Measurements from ENCODE around the gene RALGPS1. TPM values are rescaled to one million over a fixed set of nuclear protein-coding genes. Genes with fewer than 3 reads are reported as not detected.

Gene RALGPS1
- total RNA-seq, 1 experiment from 2014 or later: 28.5 TPM

DNA sequence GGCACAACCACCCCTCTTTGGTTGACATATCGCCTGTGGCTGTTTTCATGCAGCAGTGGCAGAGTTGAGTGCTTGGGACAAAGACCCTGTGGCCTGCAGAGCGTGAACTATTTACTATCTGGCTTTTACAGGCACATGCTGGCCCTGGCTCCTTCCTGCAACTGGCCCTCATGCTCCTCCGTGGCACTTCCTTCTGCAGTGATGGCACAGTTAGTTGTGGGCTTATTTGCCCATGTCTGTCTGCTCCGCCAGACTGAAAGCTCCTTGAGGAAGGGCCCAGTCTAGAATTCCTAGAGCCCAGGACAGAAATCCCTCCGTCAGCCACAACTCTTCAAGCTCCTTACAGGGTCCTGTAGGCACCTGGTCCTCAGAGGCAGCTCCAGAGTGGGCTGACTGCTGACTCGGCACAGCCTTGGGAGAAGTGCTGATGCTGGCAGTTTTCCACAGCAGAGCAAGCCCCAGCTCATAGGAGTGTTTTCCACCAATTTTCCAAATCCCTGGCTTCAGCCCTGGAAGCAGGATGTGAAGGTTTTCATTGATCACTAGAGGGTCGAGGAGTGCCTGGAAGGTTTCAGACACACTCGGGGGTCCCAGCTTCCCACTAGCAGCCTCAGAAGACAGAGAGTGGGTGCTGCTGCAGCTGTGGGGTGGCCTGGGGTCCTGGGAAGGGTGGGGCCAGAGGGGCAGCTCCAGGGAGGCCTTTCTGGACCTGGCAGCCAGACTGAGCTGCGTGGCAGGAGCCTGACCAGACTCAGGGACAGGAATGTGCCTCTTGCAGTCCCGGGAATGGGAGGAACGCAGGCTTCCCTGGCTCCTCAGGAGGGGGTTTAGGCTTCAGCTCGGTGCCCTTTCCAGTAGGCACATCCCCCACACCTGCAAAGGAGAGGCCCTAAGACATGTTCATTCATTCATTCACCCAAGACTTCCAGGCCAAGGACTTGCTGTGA, 264.4 kb downstream of the RALGPS1 start (continued):
- TF ChIP-seq, protein P1, sequence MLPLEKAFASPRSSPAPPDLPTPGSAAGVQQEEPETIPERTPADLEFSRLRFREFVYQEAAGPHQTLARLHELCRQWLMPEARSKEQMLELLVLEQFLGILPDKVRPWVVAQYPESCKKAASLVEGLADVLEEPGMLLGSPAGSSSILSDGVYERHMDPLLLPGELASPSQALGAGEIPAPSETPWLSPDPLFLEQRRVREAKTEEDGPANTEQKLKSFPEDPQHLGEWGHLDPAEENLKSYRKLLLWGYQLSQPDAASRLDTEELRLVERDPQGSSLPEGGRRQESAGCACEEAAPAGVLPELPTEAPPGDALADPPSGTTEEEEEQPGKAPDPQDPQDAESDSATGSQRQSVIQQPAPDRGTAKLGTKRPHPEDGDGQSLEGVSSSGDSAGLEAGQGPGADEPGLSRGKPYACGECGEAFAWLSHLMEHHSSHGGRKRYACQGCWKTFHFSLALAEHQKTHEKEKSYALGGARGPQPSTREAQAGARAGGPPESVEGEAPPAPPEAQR (CRISPR knock-in tag; IDR thresholded peaks at IDR 0.05): no peak
- TF ChIP-seq CBFB (CRISPR knock-in tag; IDR thresholded peaks at IDR 0.05; ENCODE audit: low read depth): no peak

- ChIA-PET POLR2A (no interaction called here), CTCF (interaction anchor here (0.6 to 1.8 kb wide), 6 partner anchors 15 to 286 kb away, joined by 3 to 8 read pairs (median 4); no protein-coding TSS in a partner anchor)
- Mint-ChIP-seq H3K27ac (no peak overlapping the region), H3K27me3 (ENCODE audit: low read depth) (no peaks in the 10 kb centered on the region; the same call in 1 of the 2 replicates), H3K4me3 (no peak overlapping the region), H3K4me1 (peaks cover 12% of the 10 kb centered on the region), H3K36me3 (no peaks in the 10 kb centered on the region), H3K9me3 (no peaks in the 10 kb centered on the region)
- no peak for TF ChIP-seq FOXJ3 (CRISPR knock-in tag; IDR thresholded peaks at IDR 0.05; ENCODE audit: borderline replicate concordance)
- ATAC-seq (no peak), DNase-seq (ENCODE audit: low spot score) (peak; percentile 5)
These were observed 265.3 kb downstream of the RALGPS1 start for GRCh38 chr9:127179633-127180441.

GRCh38 chr9:127180457-127181314, 266.1 kb downstream of the RALGPS1 start:
- CTCF ChIA-PET: interaction anchor here (0.6 to 0.7 kb wide), 2 partner anchors 8 to 213 kb away, joined by 3 to 7 read pairs; no protein-coding TSS in a partner anchor
- TF ChIP-seq TCF7 (CRISPR knock-in tag; IDR thresholded peaks at IDR 0.05; ENCODE audit: low read depth): no peak
- no peak for TF ChIP-seq NFATC4 (CRISPR knock-in tag; IDR thresholded peaks at IDR 0.05)
- no peaks in the 10 kb centered on the region for H3K36me3 Mint-ChIP-seq
- ATAC-seq (no peak), DNase-seq (ENCODE audit: low spot score) (peak; percentile 5)
- no peaks in the 10 kb centered on the region; the same call in 1 of the 2 replicates for H3K27me3 Mint-ChIP-seq (ENCODE audit: low read depth)
- no peaks in the 10 kb centered on the region for H3K9me3 Mint-ChIP-seq
- no peak overlapping the region for H3K27ac Mint-ChIP-seq
- POLR2A ChIA-PET: no interaction called here
- no peak overlapping the region for H3K4me3 Mint-ChIP-seq
- peaks cover 12% of the 10 kb centered on the region for H3K4me1 Mint-ChIP-seq

GRCh38 chr9:127181315-127181580, 266.7 kb downstream of the RALGPS1 start:
- TF ChIP-seq, protein P2, sequence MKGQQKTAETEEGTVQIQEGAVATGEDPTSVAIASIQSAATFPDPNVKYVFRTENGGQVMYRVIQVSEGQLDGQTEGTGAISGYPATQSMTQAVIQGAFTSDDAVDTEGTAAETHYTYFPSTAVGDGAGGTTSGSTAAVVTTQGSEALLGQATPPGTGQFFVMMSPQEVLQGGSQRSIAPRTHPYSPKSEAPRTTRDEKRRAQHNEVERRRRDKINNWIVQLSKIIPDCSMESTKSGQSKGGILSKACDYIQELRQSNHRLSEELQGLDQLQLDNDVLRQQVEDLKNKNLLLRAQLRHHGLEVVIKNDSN (CRISPR knock-in tag; IDR thresholded peaks at IDR 0.05): no peak
- TF ChIP-seq NFE2L1 (CRISPR knock-in tag; IDR thresholded peaks at IDR 0.05) (no peak), ESRRA (CRISPR knock-in tag; IDR thresholded peaks at IDR 0.05; ENCODE audit: borderline replicate concordance) (no peak), NR2C2 (CRISPR knock-in tag; IDR thresholded peaks at IDR 0.05) (no peak), ZNF512 (CRISPR knock-in tag; IDR thresholded peaks at IDR 0.05; ENCODE audit: borderline replicate concordance) (no peak), ZNF219 (CRISPR knock-in tag; IDR thresholded peaks at IDR 0.05; ENCODE audit: borderline replicate concordance) (no peak), SOX15 (CRISPR knock-in tag; IDR thresholded peaks at IDR 0.05) (no peak), ELF4 (CRISPR knock-in tag; IDR thresholded peaks at IDR 0.05; ENCODE audit: low read depth) (no peak), CREM (CRISPR knock-in tag; IDR thresholded peaks at IDR 0.05) (no peak)
- Mint-ChIP-seq H3K27ac (no peak overlapping the region), H3K4me3 (no peak overlapping the region), H3K27me3 (ENCODE audit: low read depth) (no peaks in the 10 kb centered on the region; the same call in 1 of the 2 replicates), H3K36me3 (no peaks in the 10 kb centered on the region), H3K4me1 (peaks cover 12% of the 10 kb centered on the region), H3K9me3 (no peaks in the 10 kb centered on the region)
- DNase-seq (ENCODE audit: low spot score): no peak
- POLR2A ChIA-PET: no interaction called here
- no peak for ATAC-seq
- CTCF ChIA-PET: interaction anchor here (0.7 kb wide), 1 partner anchor 8 kb away, joined by 7 read pairs; no protein-coding TSS in a partner anchor
